Fibroblast of pulmonary artery (primary cell): Measurements from ENCODE around the gene CCDC174.

Experiments used
- DNase-seq: peaks from one replicate; pipeline ENCODE4 v3.0.0-alpha.2; 2010; ENCODE audit warnings: low read depth
- H3K4me3 ChIP-seq: replicated peaks from 2 replicates; pipeline ENCODE4 v1.5.1; 2011; ENCODE audit warnings: low read depth, mild to moderate bottlenecking, control low read depth, low read length, moderate library complexity
- TF ChIP-seq, protein P1 (sequence below): IDR thresholded peaks from 2 replicates; pipeline ENCODE4 v1.5.1; 2011; ENCODE audit warnings: mild to moderate bottlenecking, control low read depth, low read length, inconsistent platforms; ENCODE audit errors: missing control alignments

CCDC174 gene

DNA sequence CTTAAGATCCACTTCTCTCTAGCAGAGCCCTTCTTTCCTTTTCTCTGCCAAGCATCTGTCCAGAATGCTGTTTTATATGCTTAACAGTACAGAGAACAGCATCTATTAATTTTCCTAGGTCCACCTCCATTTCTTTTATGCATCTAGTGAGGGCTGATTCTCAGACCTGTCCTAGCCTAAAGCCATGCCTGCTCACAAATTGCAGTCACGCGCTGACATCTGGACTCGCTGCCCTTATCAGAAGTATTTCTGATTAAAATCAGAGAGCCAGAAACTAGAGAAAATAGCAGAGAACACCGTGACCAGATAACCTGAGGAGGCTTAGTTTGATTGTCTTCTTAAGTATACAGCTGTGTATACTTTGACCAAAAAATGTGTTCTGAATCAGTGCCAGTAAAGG, 25.3 kb downstream of the CCDC174 start:
- H3K4me3 ChIP-seq: no peak overlapping the region
- TF ChIP-seq, protein P1, sequence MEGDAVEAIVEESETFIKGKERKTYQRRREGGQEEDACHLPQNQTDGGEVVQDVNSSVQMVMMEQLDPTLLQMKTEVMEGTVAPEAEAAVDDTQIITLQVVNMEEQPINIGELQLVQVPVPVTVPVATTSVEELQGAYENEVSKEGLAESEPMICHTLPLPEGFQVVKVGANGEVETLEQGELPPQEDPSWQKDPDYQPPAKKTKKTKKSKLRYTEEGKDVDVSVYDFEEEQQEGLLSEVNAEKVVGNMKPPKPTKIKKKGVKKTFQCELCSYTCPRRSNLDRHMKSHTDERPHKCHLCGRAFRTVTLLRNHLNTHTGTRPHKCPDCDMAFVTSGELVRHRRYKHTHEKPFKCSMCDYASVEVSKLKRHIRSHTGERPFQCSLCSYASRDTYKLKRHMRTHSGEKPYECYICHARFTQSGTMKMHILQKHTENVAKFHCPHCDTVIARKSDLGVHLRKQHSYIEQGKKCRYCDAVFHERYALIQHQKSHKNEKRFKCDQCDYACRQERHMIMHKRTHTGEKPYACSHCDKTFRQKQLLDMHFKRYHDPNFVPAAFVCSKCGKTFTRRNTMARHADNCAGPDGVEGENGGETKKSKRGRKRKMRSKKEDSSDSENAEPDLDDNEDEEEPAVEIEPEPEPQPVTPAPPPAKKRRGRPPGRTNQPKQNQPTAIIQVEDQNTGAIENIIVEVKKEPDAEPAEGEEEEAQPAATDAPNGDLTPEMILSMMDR: no peak
- DNase-seq: no peak

GRCh38 chr3:14678015-14678503, 26.5 kb downstream of the CCDC174 start:
- DNase-seq: no peak
- TF ChIP-seq, protein P1: no peak

DNA sequence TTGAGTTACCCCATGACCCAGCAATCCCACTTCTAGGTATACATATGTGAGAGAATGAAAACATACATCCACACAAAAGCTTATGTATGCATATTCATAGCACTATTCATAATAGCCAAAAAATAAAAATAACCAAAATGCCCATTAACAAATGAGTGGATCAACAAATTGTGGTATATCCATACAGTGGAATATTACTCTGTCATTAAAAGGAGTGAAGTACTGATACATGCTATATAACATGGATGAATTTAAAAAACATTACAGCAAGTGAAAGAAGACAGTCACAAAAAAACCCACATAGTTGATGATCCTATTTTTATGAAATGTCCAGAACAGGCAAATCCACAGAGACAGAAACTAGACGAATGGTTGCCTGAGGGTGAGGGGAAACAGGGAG, 28.6 kb downstream of the CCDC174 start:
- TF ChIP-seq, protein P1: no peak
- no peak overlapping the region for H3K4me3 ChIP-seq
- no peak for DNase-seq

More at GRCh38 chr3:14678015-14678503, 26.5 kb downstream of the CCDC174 start:
- H3K4me3 ChIP-seq: no peak overlapping the region

DNA sequence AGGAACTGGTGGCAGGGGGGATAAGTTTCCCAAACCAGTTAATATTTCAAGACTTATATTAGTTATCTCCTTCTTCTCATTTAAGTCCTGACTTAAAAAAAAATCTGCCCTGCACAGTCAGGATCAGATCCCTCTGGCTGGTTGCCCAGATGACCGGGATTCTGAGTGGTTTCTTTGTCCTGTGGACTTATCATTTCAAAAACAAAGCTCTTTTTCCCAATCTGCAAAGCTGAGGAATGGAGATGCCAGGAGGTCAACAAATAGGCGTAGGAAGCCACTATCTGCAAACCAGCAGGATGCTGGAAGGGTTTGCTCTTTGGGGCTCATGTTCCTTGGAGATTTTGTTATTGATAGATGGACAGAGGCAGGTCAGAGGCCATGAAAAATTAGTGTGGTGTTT, 29.2 kb downstream of the CCDC174 start:
- H3K4me3 ChIP-seq: no peak overlapping the region
- TF ChIP-seq, protein P1: no peak
- DNase-seq: peak; percentile 61

DNA sequence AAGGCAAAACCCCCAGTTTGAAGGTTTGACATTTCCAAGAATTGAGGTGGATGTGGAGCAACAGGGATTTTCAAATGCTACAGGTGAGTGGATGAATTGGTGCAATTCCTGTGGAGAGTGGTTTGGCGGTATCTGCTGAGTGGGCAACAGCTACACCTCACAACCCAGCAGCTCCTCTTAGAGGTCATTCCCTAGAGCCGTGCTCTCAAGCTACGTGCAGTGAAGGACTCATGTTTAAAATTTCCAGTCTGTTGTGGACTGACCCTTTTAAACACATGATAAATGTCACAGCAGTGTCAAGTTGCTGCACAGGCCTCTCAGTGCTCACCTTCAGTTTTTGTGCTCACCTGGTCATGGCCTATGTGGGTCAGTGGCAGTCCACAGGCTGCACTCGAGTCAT, 32.9 kb downstream of the CCDC174 start:
- TF ChIP-seq, protein P1: no peak
- no peak for DNase-seq
- no peak overlapping the region for H3K4me3 ChIP-seq

DNA sequence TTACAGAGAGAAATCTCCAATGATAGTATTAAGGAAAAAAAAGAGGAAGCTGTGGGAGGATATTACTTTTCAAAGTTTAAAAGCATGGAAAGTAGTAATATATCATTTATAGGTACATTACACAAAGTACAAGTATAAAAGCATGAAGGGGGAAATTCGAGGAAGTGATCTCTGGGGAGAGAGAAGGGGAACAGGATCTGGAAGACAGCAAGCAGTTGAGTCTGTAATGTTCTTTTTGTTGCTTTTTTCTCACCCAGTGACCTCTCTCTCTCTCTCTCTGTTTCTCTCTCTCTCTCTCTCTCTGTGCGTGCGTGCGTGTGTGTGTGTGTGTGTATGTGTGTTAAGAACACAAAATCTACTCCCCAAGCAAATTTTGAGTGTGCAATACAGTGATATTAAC, 33.6 kb downstream of the CCDC174 start:
- TF ChIP-seq, protein P1: no peak
- DNase-seq: no peak
- no peak overlapping the region for H3K4me3 ChIP-seq

DNA sequence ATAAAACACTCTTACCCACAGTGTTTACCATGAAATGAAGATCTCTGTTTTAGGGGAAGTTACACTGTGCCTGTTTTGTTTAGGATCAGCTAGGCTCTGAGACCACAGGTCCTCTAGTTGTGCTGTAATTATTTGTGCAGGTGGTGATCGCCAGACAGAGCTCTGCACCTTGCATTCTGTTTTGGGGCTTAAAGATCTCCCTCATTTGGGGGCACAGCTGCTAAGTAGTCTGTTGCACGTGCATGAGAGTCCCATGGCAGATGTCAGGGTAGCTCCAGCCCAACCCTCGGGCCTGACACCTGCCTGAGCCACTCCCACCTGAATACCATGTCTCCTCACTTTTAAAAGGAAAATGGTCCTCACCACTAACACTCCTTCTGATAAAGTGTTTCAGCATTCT, 35.8 kb downstream of the CCDC174 start:
- no peak overlapping the region for H3K4me3 ChIP-seq
- no peak for DNase-seq
- TF ChIP-seq, protein P1: no peak
